GM12878 (cell line): Measurements from ENCODE around the gene GRK1.

ENCODE experiments used
- BRCA1 ChIP-seq: IDR thresholded peaks from 2 replicates; pipeline ENCODE4 v1.6.1; 2011; ENCODE audit warnings: low read depth, low read length, improper control_type of control experiment
- CTCF ChIP-seq, 3 experiments: IDR thresholded peaks in 2 of 3; conservative IDR thresholded peaks in 1 of 3; 2 replicates each; pipeline ENCODE4 v1.5.1; 2011; ENCODE audit warnings: low read depth in 3 of 3, low read length in 3 of 3, mild to moderate bottlenecking in 3 of 3, control low read depth in 2 of 3, moderate library complexity in 2 of 3, inconsistent platforms in 1 of 3, mixed read lengths in 1 of 3; ENCODE audit not compliant: control insufficient read depth in 2 of 3, insufficient read depth in 1 of 3; ENCODE audit errors: extremely low read depth in 1 of 3
- MYC ChIP-seq: IDR thresholded peaks from 2 replicates; pipeline ENCODE4 v1.6.1; 2011; ENCODE audit warnings: mild to moderate bottlenecking, low read length, moderate library complexity, inconsistent platforms; ENCODE audit not compliant: insufficient read depth, insufficient replicate concordance, insufficient read length, severe bottlenecking
- NKRF ChIP-seq: fragments of 450-650 bp; conservative IDR thresholded peaks from 2 replicates; pipeline ENCODE4 v1.6.1; 2017; ENCODE audit warnings: mild to moderate bottlenecking, moderate library complexity
- POLR2A ChIP-seq: IDR thresholded peaks from 2 replicates; pipeline ENCODE4 v1.6.1; 2011; ENCODE audit warnings: low read depth, mild to moderate bottlenecking, low read length
- POLR2AphosphoS5 ChIP-seq: IDR thresholded peaks from 2 replicates; pipeline ENCODE4 v1.6.1; 2011; ENCODE audit warnings: mild to moderate bottlenecking, low read length, inconsistent platforms
- PRDM15 ChIP-seq: fragments of 450-650 bp; formaldehyde crosslinking; IDR thresholded peaks from 2 replicates; pipeline ENCODE4 v1.4.0; 2020; ENCODE audit warnings: mild to moderate bottlenecking, moderate library complexity
- STAT3 ChIP-seq: IDR thresholded peaks from 2 replicates; pipeline ENCODE4 v1.6.1; 2011; ENCODE audit warnings: low read depth, low read length, improper control_type of control experiment
- ZNF274 ChIP-seq: IDR thresholded peaks from one replicate; pipeline ENCODE4 v1.8.0; 2011; ENCODE audit not compliant: insufficient read length, insufficient read depth

- no peak for TF ChIP-seq CTCF (IDR thresholded peaks at IDR 0.05 in 2 of 3, conservative IDR thresholded peaks at IDR 0.05 in 1 of 3; ENCODE audit: control insufficient read depth in 2 of 3, extremely low read depth in 1 of 3, insufficient read depth in 1 of 3, low read depth in 3 of 3, low read length in 3 of 3)
- no peak for TF ChIP-seq POLR2A
- TF ChIP-seq NKRF: no peak
- no peak for TF ChIP-seq POLR2AphosphoS5
- TF ChIP-seq STAT3: no peak
- no peak for TF ChIP-seq MYC
- no peak for TF ChIP-seq PRDM15 (CRISPR knock-in tag)
- no peak for TF ChIP-seq BRCA1
- no peak for TF ChIP-seq ZNF274
These were observed 912 bp downstream of the GRK1 start for GRCh38 chr13:113667771-113668490.
